Measurements from ENCODE around the gene FBLN7. TPM values are rescaled to one million over a fixed set of nuclear protein-coding genes. Genes with fewer than 3 reads are reported as not detected.

FBLN7 gene
- total RNA-seq, 3 donors from 2014 or later = 0.72 to 2.2 (median 0.94) TPM

GRCh38 chr2:112161431-112162145, 23.4 kb downstream of the FBLN7 start:
- no peaks in the 10 kb centered on the region for H3K36me3 ChIP-seq (ENCODE audit: low read depth)
- no peak for DNase-seq
- H3K4me3 ChIP-seq = no peak overlapping the region
- no peak for TF ChIP-seq CTCF (IDR thresholded peaks at IDR 0.05)
- H3K4me1 ChIP-seq (ENCODE audit: low read depth) = no peaks in the 10 kb centered on the region
- H3K9me3 ChIP-seq = no peaks in the 10 kb centered on the region
- intact Hi-C loops (cut with DNase I, micrococcal nuclease) = no loop called here
- ATAC-seq = no peak

- Histone ChIP-seq H3K36me3 (ENCODE audit: low read depth) (no peaks in the 10 kb centered on the region), H3K9me3 (no peaks in the 10 kb centered on the region), H3K4me3 (no peak overlapping the region), H3K4me1 (ENCODE audit: low read depth) (no peaks in the 10 kb centered on the region)
- no peak for DNase-seq
- no peak for TF ChIP-seq CTCF (IDR thresholded peaks at IDR 0.05)
- intact Hi-C loops (cut with DNase I, micrococcal nuclease) = no loop called here
- ATAC-seq = no peak
Observed at GRCh38 chr2:112162341-112162740, 24.2 kb downstream of the FBLN7 start.

GRCh38 chr2:112162956-112163355, 24.8 kb downstream of the FBLN7 start:
- no peak for TF ChIP-seq CTCF (IDR thresholded peaks at IDR 0.05)
- no peak overlapping the region for H3K4me3 ChIP-seq
- intact Hi-C loops (cut with DNase I, micrococcal nuclease) = no loop called here
- DNase-seq (no peak), ATAC-seq (no peak)
- no peaks in the 10 kb centered on the region for H3K9me3 ChIP-seq
- H3K4me1 ChIP-seq (ENCODE audit: low read depth) = no peaks in the 10 kb centered on the region
- H3K36me3 ChIP-seq (ENCODE audit: low read depth) = no peaks in the 10 kb centered on the region

- Histone ChIP-seq H3K36me3 (ENCODE audit: low read depth) (no peaks in the 10 kb centered on the region), H3K4me3 (no peak overlapping the region), H3K4me1 (ENCODE audit: low read depth) (no peaks in the 10 kb centered on the region), H3K9me3 (no peaks in the 10 kb centered on the region)
- TF ChIP-seq CTCF (IDR thresholded peaks at IDR 0.05) = no peak
- DNase-seq (no peak), ATAC-seq (no peak)
- intact Hi-C loops (cut with DNase I, micrococcal nuclease) = no loop called here
Observed at GRCh38 chr2:112163541-112163981, 25.4 kb downstream of the FBLN7 start.

- intact Hi-C loops (cut with DNase I, micrococcal nuclease) = no loop called here
- DNase-seq = no peak
- Histone ChIP-seq H3K4me1 (ENCODE audit: low read depth) (no peaks in the 10 kb centered on the region), H3K36me3 (ENCODE audit: low read depth) (no peaks in the 10 kb centered on the region), H3K4me3 (no peak overlapping the region), H3K9me3 (no peaks in the 10 kb centered on the region)
- ATAC-seq = no peak
- no peak for TF ChIP-seq CTCF (IDR thresholded peaks at IDR 0.05)
Observed at GRCh38 chr2:112164876-112165275, 26.7 kb downstream of the FBLN7 start.
